IgD-negative memory B cell (primary cell): Measurements from ENCODE around the gene TPST1. TPM values are rescaled to one million over a fixed set of nuclear protein-coding genes. Genes with fewer than 3 reads are reported as not detected.
"Not testable (repeated sequence)": the region's sequence is repeated elsewhere in the genome, so short reads cannot be mapped to it uniquely, and the experiment has no call there.

Source experiments
- H3K27ac Mint-ChIP-seq, 3 donors: one replicate each; pipeline ENCODE4 v1.8.0; 2020 to 2022; ENCODE audit warnings: mild to moderate bottlenecking in 3 of 3, mixed read lengths in 3 of 3, moderate library complexity in 1 of 3
- H3K27me3 Mint-ChIP-seq: one replicate; pipeline ENCODE4 v1.8.0; 2021; ENCODE audit warnings: mixed read lengths
- H3K36me3 Mint-ChIP-seq: one replicate; pipeline ENCODE4 v1.8.0; 2020; ENCODE audit warnings: mild to moderate bottlenecking, mixed read lengths
- H3K4me1 Mint-ChIP-seq, 3 donors: one replicate each; pipeline ENCODE4 v1.8.0; 2020 to 2022; ENCODE audit warnings: mixed read lengths in 3 of 3, mild to moderate bottlenecking in 1 of 3
- H3K4me3 Mint-ChIP-seq, 4 donors: one replicate each; pipeline ENCODE4 v1.8.0; 2020 to 2022; ENCODE audit warnings: mild to moderate bottlenecking in 4 of 4, mixed read lengths in 4 of 4, moderate library complexity in 3 of 4
- H3K9me3 Mint-ChIP-seq, 3 donors: one replicate each; pipeline ENCODE4 v1.8.0; 2020 to 2021; ENCODE audit warnings: mixed read lengths in 3 of 3, mild to moderate bottlenecking in 1 of 3
- polyA plus RNA-seq: library from polyadenylated mRNA; unstranded; fragments of 300-500 nt; fragmentation: Illumina TruSeq; gene quantifications from one replicate; pipeline ENCODE4 v1.2.3, GENCODE V29; 2021

The TPST1 gene
- polyA plus RNA-seq, result 4.5 TPM

DNA sequence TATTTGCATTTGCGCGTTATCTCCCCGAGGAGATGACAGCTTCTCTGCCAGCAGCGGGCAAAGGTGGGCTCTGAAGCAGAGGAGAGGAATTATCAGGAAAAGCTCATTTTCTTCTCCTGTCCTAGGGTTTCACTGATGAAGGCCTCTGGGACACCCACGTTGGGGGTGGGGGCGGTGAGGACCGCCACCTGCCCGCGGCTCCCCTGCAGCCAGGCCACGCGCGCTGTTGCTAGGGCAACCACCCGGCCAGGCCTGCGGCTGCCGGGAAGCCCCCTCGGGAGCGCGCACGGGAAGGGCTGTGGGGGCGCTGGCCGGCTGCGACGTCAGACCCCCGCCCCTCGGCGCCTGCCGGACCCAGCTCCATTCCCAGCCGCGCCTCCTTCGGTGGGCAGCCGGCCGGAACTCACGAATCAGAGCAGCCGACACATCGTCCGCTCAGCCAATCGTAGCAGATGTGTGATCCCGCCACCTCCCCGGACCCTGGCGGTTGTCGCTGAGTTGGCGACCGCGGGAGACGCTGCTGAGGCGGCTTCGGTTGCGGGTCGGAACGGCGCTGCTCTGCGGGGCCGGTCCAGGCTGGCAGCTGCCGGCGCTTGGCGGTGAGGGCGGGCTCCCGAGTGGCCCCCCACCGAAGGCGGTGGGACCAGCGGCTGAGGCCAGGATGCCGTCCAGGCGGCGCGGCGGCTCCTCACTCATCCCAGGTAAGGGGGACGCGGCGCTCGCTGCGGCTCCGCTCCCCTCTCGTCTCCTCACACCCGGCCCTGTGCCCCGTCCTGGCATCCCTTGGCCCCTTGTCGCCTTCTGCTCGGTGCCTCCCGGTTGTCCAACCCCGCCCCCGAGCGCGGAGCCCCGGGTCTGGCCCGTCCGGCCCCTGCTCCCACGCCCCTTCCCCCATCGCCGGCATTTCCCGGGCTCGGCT, at the start of gene TPST1:
Gene TPST1 (plus strand): TSS at position 513 of the 919 bp plus-strand sequence. CDS start 35,092 bp downstream, outside the sequence.
- Mint-ChIP-seq H3K36me3 (no peaks in the 10 kb centered on the region), H3K9me3 (no peaks in the 10 kb centered on the region), H3K27ac (peak within 1 kb of the TSS; percentile 78 to 94 (median 88)), H3K4me1 (peaks cover 26 to 38% (median 30%) of the 10 kb centered on the region in 3 donors), H3K27me3 (peaks cover 8% of the 10 kb centered on the region), H3K4me3 (peak within 1 kb of the TSS; percentile 89 to 97 (median 92))

DNA sequence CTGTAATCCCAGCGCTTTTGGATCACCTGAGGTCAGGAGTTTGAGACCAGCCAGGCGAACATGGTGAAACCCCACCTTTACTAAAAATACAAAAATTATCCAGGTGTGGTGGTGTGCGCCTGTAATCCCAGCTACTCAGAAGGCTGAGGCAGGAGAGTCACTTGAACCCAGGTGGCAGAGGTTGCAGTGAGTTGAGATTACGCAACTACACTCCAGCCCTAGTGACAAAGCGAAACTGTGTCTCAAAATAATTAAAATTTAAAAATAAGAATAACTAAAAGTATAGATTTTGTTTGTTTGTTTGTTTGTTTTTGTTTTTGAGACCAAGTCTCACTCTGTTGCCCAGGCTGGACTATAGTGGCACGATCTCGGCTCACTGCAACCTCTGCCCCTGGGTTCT, 49.1 kb upstream of the TPST1 start:
- not testable (repeated sequence) for H3K27ac Mint-ChIP-seq, H3K4me3 Mint-ChIP-seq, H3K9me3 Mint-ChIP-seq, H3K27me3 Mint-ChIP-seq, H3K4me1 Mint-ChIP-seq
- peaks cover 22% of the 10 kb centered on the region for H3K36me3 Mint-ChIP-seq

DNA sequence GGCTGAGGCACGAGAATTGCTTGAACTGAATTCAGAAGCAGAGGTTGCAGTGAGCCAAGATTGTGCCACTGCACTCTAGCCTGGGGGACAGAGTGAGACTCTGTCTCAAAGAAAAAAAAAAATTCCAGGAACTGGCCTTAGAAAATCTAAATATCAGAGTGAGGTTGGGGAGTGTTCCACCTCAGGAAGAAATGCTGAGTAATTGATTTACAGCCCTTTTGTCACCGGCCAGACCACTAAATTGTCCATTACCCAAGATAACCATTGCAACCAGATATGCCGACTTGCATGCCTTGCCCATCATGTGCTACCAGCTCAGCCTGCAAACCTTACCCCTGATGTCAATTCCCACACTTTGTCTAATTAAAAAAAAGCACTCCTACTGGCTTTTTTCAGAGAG, 48.1 kb upstream of the TPST1 start:
- Mint-ChIP-seq H3K4me1 (no peaks in the 10 kb centered on the region), H3K27ac (peak overlapping the region in 1 of 3 donors; percentile 10), H3K9me3 (peaks cover 3 to 6% (median 4%) of the 10 kb centered on the region in 3 donors), H3K36me3 (peaks cover 22% of the 10 kb centered on the region), H3K4me3 (no peak overlapping the region), H3K27me3 (no peaks in the 10 kb centered on the region)

DNA sequence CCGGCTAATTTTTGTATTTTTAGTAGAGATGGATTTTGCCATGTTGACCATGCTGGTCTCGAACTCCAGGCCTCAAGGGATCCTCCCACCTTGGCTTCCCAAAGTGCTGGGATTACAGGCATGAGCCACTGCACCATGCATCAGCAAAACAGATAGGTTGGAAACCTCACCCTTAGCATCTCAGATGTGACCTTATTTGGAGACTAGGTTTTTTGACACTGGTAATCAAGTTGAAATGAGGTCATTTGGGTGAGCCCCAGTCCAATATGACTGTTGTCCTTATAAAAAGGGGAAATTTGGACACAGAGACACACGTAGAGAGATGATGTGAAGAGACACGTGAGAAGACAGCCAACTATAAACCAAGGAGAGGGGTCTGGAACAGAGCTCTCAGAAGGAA, 42.5 kb upstream of the TPST1 start:
- Mint-ChIP-seq H3K27ac (no peak overlapping the region), H3K36me3 (peaks cover 12% of the 10 kb centered on the region), H3K4me3 (no peak overlapping the region), H3K9me3 (peaks cover 3 to 6% (median 4%) of the 10 kb centered on the region in 3 donors), H3K27me3 (no peaks in the 10 kb centered on the region), H3K4me1 (no peaks in the 10 kb centered on the region)

DNA sequence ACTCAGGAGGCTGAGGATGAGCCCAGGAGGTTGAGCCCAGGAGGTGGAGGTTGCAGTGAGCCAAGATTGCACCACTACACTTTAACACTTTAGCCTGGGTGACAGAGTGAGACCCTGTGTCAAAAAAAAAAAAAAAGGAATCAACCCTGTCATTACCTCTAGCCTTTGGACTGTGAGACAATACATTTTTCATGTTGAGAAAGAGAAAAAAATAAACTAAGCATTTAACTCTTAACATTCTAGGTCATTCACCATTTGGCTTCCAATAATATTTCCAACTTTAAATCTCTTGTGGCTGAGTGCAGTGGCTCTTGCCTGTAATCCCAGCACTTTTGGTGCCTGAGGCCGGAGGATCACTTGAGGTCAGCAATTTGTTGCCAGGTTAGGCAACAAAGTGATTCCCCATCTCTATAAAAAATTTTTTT, 41.9 kb upstream of the TPST1 start:
- Mint-ChIP-seq H3K4me3 (no peak overlapping the region), H3K36me3 (peaks cover 9% of the 10 kb centered on the region), H3K4me1 (no peaks in the 10 kb centered on the region), H3K9me3 (peaks cover 3 to 4% (median 3%) of the 10 kb centered on the region in 3 donors), H3K27me3 (no peaks in the 10 kb centered on the region), H3K27ac (peak overlapping the region in 1 of 3 donors; percentile 23)

DNA sequence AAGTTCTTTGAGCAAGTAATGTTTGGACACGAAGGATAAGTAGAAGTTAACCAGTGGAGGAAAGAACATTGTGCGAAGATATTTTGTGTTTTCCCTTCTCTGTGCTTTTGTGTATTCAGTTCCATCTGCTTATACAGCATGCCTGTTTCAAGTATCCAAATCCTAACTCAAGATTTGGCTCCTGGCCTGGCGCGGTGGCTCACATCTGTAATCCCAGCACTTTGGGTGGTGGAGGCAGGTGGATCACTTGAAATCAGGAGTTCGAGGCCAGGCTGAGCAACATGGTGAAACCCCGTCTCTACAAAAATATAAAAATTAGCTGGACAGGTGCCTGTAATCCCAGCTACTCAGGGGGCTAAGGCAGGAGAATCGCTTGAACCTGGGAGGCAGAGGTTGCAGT, 40.8 kb upstream of the TPST1 start:
- no peak overlapping the region for H3K4me3 Mint-ChIP-seq
- H3K9me3 Mint-ChIP-seq, result peaks cover 0 to 3% (median 2%) of the 10 kb centered on the region in 3 donors
- H3K36me3 Mint-ChIP-seq, result peaks cover 3% of the 10 kb centered on the region
- H3K4me1 Mint-ChIP-seq, result no peaks in the 10 kb centered on the region
- H3K27me3 Mint-ChIP-seq, result no peaks in the 10 kb centered on the region
- H3K27ac Mint-ChIP-seq, result no peak overlapping the region

DNA sequence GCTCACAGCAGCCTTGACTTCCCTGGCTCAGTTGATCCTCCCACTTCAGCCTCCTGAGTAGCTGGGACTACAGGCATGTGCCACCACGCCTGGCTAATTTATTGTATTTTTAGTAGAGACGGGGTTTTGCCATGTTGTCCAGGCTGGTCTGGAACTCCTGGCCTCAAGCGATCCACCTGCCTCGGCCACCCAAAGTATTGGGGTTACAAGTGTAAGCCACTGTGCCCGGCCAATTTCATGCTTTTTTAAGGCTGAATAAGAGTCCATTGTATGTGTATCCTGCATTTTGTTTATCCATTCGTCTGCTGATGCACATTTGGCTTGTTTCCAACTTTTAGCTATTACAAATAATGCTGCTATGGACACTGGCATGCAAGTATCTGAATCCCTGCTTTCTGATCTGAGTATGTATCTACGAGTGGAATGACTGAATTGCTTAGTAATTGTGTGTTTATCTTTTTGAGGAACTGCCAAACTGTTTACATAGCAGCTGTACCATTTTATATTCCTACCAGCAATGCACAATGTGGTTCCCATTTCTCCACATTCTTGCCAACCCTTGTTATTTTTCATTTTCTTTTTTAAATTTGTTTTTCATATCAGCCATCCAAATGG, 37.3 kb upstream of the TPST1 start:
- H3K36me3 Mint-ChIP-seq, result peaks cover 3% of the 10 kb centered on the region
- H3K4me1 Mint-ChIP-seq, result no peaks in the 10 kb centered on the region
- H3K9me3 Mint-ChIP-seq, result no peaks in the 10 kb centered on the region
- no peak overlapping the region for H3K27ac Mint-ChIP-seq
- H3K27me3 Mint-ChIP-seq, result no peaks in the 10 kb centered on the region
- H3K4me3 Mint-ChIP-seq, result no peak overlapping the region

DNA sequence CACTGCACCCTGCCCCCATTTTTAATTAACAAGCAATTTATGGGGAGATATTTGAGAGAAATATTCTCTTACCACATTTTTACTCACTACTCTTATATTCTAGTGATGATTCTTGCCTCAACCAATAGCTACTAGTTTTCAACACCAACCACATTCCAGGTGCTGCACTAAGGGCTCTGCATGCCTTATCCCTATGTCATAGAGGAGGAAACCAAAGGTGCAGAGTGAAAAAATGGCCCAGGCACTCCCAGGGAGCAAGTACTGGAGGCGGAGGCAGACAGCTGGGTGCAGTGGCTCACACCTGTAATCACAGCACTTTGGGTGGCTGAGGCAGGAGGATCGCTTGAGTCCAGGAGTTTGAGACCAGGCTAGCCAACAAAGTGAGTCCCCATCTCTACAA, 35.5 kb upstream of the TPST1 start:
- Mint-ChIP-seq H3K27me3 (no peaks in the 10 kb centered on the region), H3K36me3 (peaks cover 2% of the 10 kb centered on the region), H3K9me3 (no peaks in the 10 kb centered on the region), H3K4me1 (peaks cover 0 to 2% (median 0%) of the 10 kb centered on the region in 3 donors), H3K27ac (no peak overlapping the region), H3K4me3 (no peak overlapping the region)

DNA sequence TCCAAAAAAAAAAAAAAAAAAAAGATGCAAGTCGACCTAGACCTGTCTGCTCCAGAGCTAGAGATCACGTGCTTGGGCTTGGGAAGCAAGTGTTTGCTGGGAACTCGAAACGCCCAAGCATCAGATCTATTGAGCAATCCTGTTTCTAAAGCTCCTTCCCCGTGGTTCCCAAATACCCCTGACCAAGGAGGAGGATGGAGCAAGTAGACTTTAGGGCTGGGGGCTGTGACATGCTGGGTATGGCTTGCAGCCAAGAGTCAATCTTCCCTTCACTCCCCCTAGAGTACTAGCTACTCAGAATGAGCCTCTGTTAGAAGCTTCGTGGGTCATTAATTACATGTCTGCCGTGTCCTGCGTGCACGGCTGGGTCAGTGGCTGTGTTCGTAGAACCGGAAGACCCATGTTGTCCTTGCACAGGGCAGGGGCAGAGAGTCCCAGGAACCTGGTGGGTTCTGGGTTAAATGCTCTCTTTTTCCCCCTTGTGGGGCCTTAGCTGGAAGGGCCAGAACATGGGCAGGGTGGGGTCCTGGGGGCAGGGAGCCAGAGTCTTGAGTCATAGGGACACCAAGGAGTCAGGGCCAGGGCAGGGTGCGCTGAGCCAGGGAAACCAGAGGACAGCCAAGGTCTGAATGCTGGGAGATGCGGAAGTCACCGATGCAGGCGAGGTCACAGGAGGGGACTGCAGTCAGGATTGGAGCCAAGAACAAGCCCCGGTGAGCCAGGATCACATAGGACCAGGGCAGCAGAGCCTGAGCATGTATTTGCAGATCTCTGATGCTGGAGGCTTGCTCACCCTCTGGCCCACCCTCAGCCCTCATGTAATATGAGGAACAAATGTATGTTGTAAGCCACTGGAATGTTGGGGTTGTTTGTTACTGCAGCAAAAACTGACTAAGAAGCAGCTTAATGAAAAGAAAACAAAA, 34.6 kb upstream of the TPST1 start:
- no peaks in the 10 kb centered on the region for H3K9me3 Mint-ChIP-seq

DNA sequence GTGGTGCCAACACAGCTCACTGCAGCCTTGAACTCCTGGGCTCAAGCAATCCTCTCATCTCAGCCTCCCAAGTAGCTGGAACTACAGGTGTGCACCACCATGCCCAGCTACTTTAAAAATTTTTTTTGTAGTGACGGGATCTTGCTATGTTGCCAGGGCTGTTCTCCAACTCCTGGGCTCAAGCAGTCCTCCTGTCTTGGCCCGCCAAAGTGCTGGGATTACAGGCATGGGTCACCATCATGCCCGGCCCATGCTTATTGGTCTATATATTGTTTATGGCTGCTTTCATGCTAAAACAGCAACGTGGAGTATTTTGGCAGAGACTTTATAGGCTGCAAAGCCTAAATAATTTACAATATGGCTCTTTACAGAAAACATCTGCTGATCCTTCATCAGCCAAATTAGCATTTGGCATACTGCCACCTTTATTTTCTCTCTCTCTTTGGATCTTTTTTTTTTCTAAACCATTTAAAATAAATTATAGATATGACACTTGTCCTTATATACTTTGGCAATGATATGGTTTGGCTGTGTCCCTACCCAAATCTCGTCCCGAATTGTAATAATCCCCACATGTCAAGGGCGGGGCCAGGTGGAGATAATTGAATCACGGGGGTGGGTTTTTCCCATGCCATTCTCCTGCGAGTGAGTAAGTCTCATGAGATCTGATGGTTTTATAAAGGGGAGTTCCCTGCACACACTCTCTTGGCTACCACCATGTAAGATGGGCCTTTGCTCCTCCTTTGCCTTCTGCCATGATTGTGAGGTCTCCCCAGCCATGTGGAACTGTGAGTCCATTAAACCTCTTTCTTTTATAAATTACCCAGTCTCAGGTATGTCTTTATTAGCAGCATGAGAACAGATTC, 32.4 kb upstream of the TPST1 start:
- not testable (repeated sequence) for H3K27me3 Mint-ChIP-seq, H3K9me3 Mint-ChIP-seq, H3K4me3 Mint-ChIP-seq, H3K27ac Mint-ChIP-seq, H3K4me1 Mint-ChIP-seq, H3K36me3 Mint-ChIP-seq

More for the DNA sequence above, 34.6 kb upstream of the TPST1 start:
- Mint-ChIP-seq H3K4me1 (peaks cover 0 to 2% (median 0%) of the 10 kb centered on the region in 3 donors), H3K4me3 (no peak overlapping the region), H3K27me3 (no peaks in the 10 kb centered on the region), H3K36me3 (peaks cover 2% of the 10 kb centered on the region), H3K27ac (no peak overlapping the region)

DNA sequence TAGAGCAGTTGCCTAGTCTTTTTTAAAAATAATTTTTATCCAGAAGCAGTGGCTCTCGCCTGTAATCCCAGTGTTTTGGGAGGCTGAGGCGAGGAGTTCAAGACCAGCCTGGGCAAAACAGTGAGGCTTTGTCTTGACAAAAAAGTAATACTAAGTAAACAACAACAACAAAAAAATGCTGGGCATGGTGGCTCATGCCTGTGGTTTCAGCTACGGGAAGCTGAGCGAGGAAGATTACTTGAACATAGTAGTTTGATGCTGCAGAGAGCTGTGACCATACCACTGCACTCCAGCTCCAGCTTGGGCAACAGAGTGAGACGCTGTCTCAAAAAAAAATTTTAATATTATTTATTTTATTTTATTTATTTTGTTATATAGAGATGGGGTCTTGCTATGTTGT, 31.3 kb upstream of the TPST1 start:
- H3K4me3 Mint-ChIP-seq, result no peak overlapping the region

DNA sequence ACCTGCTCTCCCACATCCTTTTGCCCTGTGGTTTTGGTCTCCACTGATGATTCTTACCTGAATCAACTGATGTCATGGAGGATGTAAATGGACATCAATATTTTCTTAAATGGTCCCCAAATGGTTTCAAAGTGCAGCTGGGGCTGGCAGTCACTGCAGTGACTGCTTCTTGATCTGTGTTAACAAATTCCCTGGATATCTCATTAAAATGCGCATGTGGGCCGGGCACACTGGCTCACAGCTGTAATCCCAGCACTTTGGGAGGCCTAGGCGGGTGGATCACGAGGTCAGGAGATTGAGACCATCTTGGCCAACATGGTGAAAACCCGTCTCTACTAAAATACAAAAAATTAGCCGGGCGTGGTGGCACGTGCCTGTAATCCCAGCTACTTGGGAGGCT, 30.1 kb upstream of the TPST1 start:
- H3K9me3 Mint-ChIP-seq, H3K4me1 Mint-ChIP-seq, H3K27ac Mint-ChIP-seq, H3K4me3 Mint-ChIP-seq, H3K27me3 Mint-ChIP-seq, H3K36me3 Mint-ChIP-seq: not testable (repeated sequence)

More for the DNA sequence above, 31.3 kb upstream of the TPST1 start:
- Mint-ChIP-seq H3K27me3 (no peaks in the 10 kb centered on the region), H3K4me1 (peaks cover 0 to 2% (median 0%) of the 10 kb centered on the region in 3 donors), H3K36me3 (peaks cover 2% of the 10 kb centered on the region), H3K27ac (no peak overlapping the region), H3K9me3 (peaks cover 0 to 1% (median 0%) of the 10 kb centered on the region in 3 donors)

DNA sequence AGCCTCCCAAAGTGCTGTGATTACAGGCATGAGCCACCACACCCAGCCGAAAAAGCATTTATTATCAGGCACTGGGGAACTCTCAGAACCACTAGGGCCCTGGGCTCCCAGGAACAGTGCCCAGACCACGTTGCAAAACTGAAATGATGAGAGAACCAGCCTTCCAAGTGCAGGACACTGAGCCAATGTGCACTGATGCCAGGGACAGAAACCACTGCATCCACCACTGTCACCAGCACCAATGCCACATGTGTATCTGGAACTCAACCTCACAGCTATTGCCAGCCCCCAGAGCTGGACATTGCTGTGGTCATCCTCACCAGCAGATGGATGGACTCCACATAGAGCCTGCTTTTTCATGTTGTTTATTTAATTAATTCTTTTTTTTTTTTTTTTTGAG, 28.2 kb upstream of the TPST1 start:
- Mint-ChIP-seq H3K36me3 (no peaks in the 10 kb centered on the region), H3K4me3 (no peak overlapping the region)

DNA sequence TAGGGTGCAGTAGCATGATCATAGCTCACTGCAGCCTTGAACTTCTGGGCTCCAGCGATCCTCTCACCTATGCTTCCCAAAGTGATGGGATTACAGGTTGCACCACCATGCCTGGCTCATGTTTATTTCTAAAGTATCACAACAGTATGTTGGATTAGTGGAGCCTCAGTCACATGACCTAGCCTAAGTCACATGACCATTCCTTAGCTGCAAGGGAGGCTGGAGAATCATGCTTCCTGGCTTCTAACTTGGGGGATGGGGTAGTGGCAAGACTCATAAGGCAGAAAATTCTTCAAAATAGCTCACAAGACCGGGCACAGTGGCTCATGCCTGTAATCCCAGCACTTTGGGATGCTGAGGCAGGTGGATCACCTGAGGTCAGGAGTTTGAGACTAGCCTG, 26.9 kb upstream of the TPST1 start:
- H3K4me3 Mint-ChIP-seq, result no peak overlapping the region
- H3K4me1 Mint-ChIP-seq, result peaks cover 0 to under 1% (median 0%) of the 10 kb centered on the region in 3 donors
- H3K27ac Mint-ChIP-seq, result no peak overlapping the region
- peaks cover 0 to 1% (median 0%) of the 10 kb centered on the region in 3 donors for H3K9me3 Mint-ChIP-seq
- no peaks in the 10 kb centered on the region for H3K27me3 Mint-ChIP-seq
- H3K36me3 Mint-ChIP-seq, result no peaks in the 10 kb centered on the region

More for the DNA sequence above, 28.2 kb upstream of the TPST1 start:
- H3K9me3 Mint-ChIP-seq, result peaks cover 0 to 1% (median 0%) of the 10 kb centered on the region in 3 donors
- H3K4me1 Mint-ChIP-seq, result peaks cover 0 to 2% (median 0%) of the 10 kb centered on the region in 3 donors
- H3K27ac Mint-ChIP-seq, result no peak overlapping the region
- H3K27me3 Mint-ChIP-seq, result no peaks in the 10 kb centered on the region
